HepG2 (cell line): ENCODE measurements around the gene CIBAR2. TPM values are rescaled to one million over a fixed set of nuclear protein-coding genes. Genes with fewer than 3 reads are reported as not detected.

ENCODE experiments used
- CC2D1A ChIP-seq: sonication (generic); formaldehyde crosslinking; IDR thresholded peaks from 2 replicates; pipeline ENCODE4 v1.8.1; 2023; ENCODE audit warnings: mild to moderate bottlenecking, missing genetic modification reagents
- DNMT1 ChIP-seq: sonication (generic); formaldehyde crosslinking; IDR thresholded peaks from 2 replicates; pipeline ENCODE4 v1.5.1; 2020; ENCODE audit warnings: mild to moderate bottlenecking, missing genetic modification reagents
- GATAD1 ChIP-seq: IDR thresholded peaks from 2 replicates; pipeline ENCODE4 v1.6.1; 2016; ENCODE audit warnings: missing genetic modification reagents, missing compliant biosample characterization
- HNF4G ChIP-seq, 2 experiments: sonication (generic) in 1 of 2; formaldehyde crosslinking in 1 of 2; IDR thresholded peaks; 2 replicates each; pipeline versions ENCODE4 v1.4.0 to v1.6.1; 2011 to 2020; ENCODE audit warnings: borderline replicate concordance in 2 of 2, low read depth in 2 of 2, mild to moderate bottlenecking in 2 of 2, low read length in 1 of 2, missing genetic modification reagents in 1 of 2, moderate library complexity in 1 of 2
- IKZF1 ChIP-seq: fragments of 450-650 bp; IDR thresholded peaks from 2 replicates; pipeline ENCODE4 v1.7.1; 2016
- IKZF4 ChIP-seq: sonication (generic); formaldehyde crosslinking; IDR thresholded peaks from 2 replicates; pipeline ENCODE4 v1.5.1; 2020; ENCODE audit warnings: borderline replicate concordance, mild to moderate bottlenecking, low read depth, missing genetic modification reagents; ENCODE audit errors: not compliant biosample characterization
- KDM3A ChIP-seq: IDR thresholded peaks from 2 replicates; pipeline ENCODE4 v1.6.1; 2018; ENCODE audit warnings: low read depth, missing compliant biosample characterization
- MXD4 ChIP-seq: IDR thresholded peaks from 2 replicates; pipeline ENCODE4 v1.6.1; 2016; ENCODE audit warnings: mild to moderate bottlenecking, missing biosample characterization, missing genetic modification reagents
- NFIB ChIP-seq: sonication (generic); formaldehyde crosslinking; IDR thresholded peaks from 2 replicates; pipeline ENCODE4 v1.9.0; 2021; ENCODE audit warnings: missing genetic modification reagents, mild to moderate bottlenecking, borderline replicate concordance
- NONO ChIP-seq, 2 experiments: fragments of 450-650 bp in 1 of 2; sonication (generic) in 1 of 2; formaldehyde crosslinking in 1 of 2; IDR thresholded peaks in 1 of 2; conservative IDR thresholded peaks in 1 of 2; 2 replicates each; pipeline versions ENCODE4 v1.6.1 to v1.8.0; 2017 to 2022; ENCODE audit warnings: mild to moderate bottlenecking in 1 of 2, missing genetic modification reagents in 1 of 2, moderate library complexity in 1 of 2
- PITX1 ChIP-seq: sonication (generic); formaldehyde crosslinking; IDR thresholded peaks from 2 replicates; pipeline ENCODE4 v1.5.1; 2020; ENCODE audit warnings: mild to moderate bottlenecking, missing genetic modification reagents
- RAD21 ChIP-seq: fragments of 450-650 bp; formaldehyde crosslinking; IDR thresholded peaks from 2 replicates; pipeline ENCODE4 v1.5.0; 2020; ENCODE audit warnings: mild to moderate bottlenecking
- RARG ChIP-seq: sonication (generic); formaldehyde crosslinking; IDR thresholded peaks from 2 replicates; pipeline ENCODE4 v1.4.0; 2020; ENCODE audit warnings: low read depth, mild to moderate bottlenecking, missing genetic modification reagents
- SYNCRIP ChIP-seq: fragments of 200-400 bp; formaldehyde crosslinking; IDR thresholded peaks from 2 replicates; pipeline ENCODE4 v1.6.1; 2018; ENCODE audit warnings: mild to moderate bottlenecking, low read depth, low read length; ENCODE audit not compliant: insufficient read depth
- TAF1 ChIP-seq: sonication (generic); formaldehyde crosslinking; IDR thresholded peaks from 2 replicates; pipeline ENCODE4 v1.4.0; 2020; ENCODE audit warnings: missing genetic modification reagents
- TOE1 ChIP-seq: sonication (generic); formaldehyde crosslinking; IDR thresholded peaks from 2 replicates; pipeline ENCODE4 v1.4.0; 2020; ENCODE audit warnings: mild to moderate bottlenecking, missing genetic modification reagents
- TOPORS ChIP-seq: sonication (generic); formaldehyde crosslinking; IDR thresholded peaks from 2 replicates; pipeline ENCODE4 v1.8.0; 2023; ENCODE audit warnings: mild to moderate bottlenecking, missing genetic modification reagents
- ZBTB20 ChIP-seq: sonication (generic); formaldehyde crosslinking; IDR thresholded peaks from 2 replicates; pipeline ENCODE4 v1.8.1; 2023; ENCODE audit warnings: missing genetic modification reagents, low read depth, mild to moderate bottlenecking, borderline replicate concordance
- ZNF101 ChIP-seq: sonication (generic); formaldehyde crosslinking; IDR thresholded peaks from 2 replicates; pipeline ENCODE4 v1.4.0; 2020; ENCODE audit warnings: mild to moderate bottlenecking, low read depth, missing genetic modification reagents, borderline replicate concordance
- ZNF367 ChIP-seq: sonication (generic); formaldehyde crosslinking; IDR thresholded peaks from 2 replicates; pipeline ENCODE4 v1.4.0; 2020; ENCODE audit warnings: missing genetic modification reagents, borderline replicate concordance
- ZNF44 ChIP-seq: sonication (generic); formaldehyde crosslinking; IDR thresholded peaks from 2 replicates; pipeline ENCODE4 v1.5.1; 2020; ENCODE audit warnings: mild to moderate bottlenecking, missing genetic modification reagents
- ZNF652 ChIP-seq: IDR thresholded peaks from 2 replicates; pipeline ENCODE4 v1.6.1; 2016; ENCODE audit warnings: low read depth, borderline replicate concordance
- ZNF788 ChIP-seq: sonication (generic); formaldehyde crosslinking; IDR thresholded peaks from 2 replicates; pipeline ENCODE4 v1.5.0; 2020; ENCODE audit warnings: mild to moderate bottlenecking, missing genetic modification reagents, borderline replicate concordance
- polyA plus RNA-seq, 8 experiments: library from polyadenylated mRNA; depleted of rRNA in 3 of 8; stranded (reverse) in 7 of 8; unstranded in 1 of 8; fragments of >200 nt; fragmentation: Illumina TruSeq in 4 of 8; extraction: Trizol in 4 of 8; gene quantifications; 2 replicates each; pipeline versions ENCODE4 v1.2.1 to v1.2.3, GENCODE V29; 2011 to 2016; ENCODE audit warnings: low read depth in 4 of 8, missing spikeins in 1 of 8, mixed read lengths in 1 of 8; ENCODE audit not compliant: insufficient read depth in 1 of 8
- total RNA-seq, 5 experiments: library from RNA; depleted of rRNA; stranded (reverse); fragments of >200 nt; fragmentation: Illumina TruSeq; extraction: Trizol; gene quantifications; 2 replicates each; pipeline ENCODE4 v1.2.3, GENCODE V29; 2016; ENCODE audit warnings: low read depth in 1 of 5
- TF ChIP-seq, protein P1 (sequence below): sonication (generic); formaldehyde crosslinking; conservative IDR thresholded peaks from 2 replicates; pipeline ENCODE4 v1.8.0; 2022; ENCODE audit warnings: low read depth, missing genetic modification reagents
- TF ChIP-seq, protein P2 (sequence below): sonication (generic); formaldehyde crosslinking; conservative IDR thresholded peaks from 2 replicates; pipeline ENCODE4 v1.4.0; 2020; ENCODE audit warnings: missing genetic modification reagents
- TF ChIP-seq, protein P3 (sequence below): sonication (generic); formaldehyde crosslinking; IDR thresholded peaks from 2 replicates; pipeline ENCODE4 v1.4.0; 2020; ENCODE audit warnings: missing genetic modification reagents

The CIBAR2 gene
- total and polyA plus RNA-seq, 2 of the 13 experiments (the other 11 are each of a cell fraction or from before 2014, with no cell fraction given) = not detected

DNA sequence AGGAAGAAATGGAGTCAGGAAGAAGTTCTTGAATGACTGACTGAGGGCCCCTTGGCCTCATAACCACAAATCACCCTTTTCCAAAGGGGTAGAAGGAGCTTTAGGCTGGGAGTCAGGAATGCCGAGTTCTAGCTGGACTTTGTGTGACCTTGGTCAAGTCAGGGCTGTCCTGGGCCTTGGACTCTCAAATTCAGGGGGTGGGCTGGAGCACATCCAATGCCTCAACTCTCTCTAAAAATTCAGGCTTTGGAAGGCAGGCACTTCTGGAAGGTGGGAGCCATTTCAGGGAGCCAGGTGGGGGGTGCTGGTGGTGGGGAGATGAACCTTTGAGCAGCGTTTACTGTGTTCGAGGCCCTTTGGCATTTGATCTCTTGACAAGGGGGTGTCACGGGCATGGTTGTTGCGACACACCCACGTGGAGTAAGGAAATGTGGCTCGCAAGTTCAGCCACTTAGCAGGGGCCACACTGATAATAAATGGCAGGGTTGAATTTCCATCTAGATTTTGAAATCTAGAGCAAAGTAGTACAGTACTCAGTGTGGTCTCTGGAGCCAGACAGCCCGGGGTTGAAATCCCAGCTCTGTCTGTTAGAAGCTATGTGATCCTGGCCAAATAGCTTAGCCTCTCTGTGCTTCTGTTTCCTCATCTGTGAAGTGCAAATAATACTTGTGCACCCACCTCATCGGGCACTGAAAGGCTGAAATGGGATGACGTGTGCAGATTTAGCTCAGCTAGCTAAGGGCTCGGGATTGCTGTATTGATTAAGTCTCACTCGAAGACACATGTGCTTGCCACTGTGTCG lies 47.1 kb upstream of the CIBAR2 start (continued):
- TF ChIP-seq PITX1 (CRISPR knock-in tag) = peak; percentile 78
- TF ChIP-seq, protein P1, sequence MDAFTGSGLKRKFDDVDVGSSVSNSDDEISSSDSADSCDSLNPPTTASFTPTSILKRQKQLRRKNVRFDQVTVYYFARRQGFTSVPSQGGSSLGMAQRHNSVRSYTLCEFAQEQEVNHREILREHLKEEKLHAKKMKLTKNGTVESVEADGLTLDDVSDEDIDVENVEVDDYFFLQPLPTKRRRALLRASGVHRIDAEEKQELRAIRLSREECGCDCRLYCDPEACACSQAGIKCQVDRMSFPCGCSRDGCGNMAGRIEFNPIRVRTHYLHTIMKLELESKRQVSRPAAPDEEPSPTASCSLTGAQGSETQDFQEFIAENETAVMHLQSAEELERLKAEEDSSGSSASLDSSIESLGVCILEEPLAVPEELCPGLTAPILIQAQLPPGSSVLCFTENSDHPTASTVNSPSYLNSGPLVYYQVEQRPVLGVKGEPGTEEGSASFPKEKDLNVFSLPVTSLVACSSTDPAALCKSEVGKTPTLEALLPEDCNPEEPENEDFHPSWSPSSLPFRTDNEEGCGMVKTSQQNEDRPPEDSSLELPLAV (CRISPR knock-in tag) = no peak
- TF ChIP-seq HNF4G (IDR thresholded peaks at IDR 0.05; ENCODE audit: borderline replicate concordance, low read depth, low read length) = peak; percentile 96
- peak; percentile 86; the same call in 1 of the 2 replicates for TF ChIP-seq HNF4G (CRISPR knock-in tag; IDR thresholded peaks at IDR 0.05; ENCODE audit: borderline replicate concordance, low read depth)
- TF ChIP-seq IKZF4 = peak; percentile 65
- TF ChIP-seq NONO (IDR thresholded peaks at IDR 0.05) = no peak
- TF ChIP-seq NONO (CRISPR knock-in tag; conservative IDR thresholded peaks at IDR 0.05) = peak; percentile 52
- 0 out of 2 replicates have a peak, but pooled peaks have one; percentile 49 for TF ChIP-seq RARG (CRISPR knock-in tag)
- 0 out of 2 replicates have a peak, but pooled peaks have one; percentile 28 for TF ChIP-seq ZNF44 (CRISPR knock-in tag)
- TF ChIP-seq NFIB (CRISPR knock-in tag) = no peak
- TF ChIP-seq SYNCRIP = no peak
- no peak for TF ChIP-seq TOE1
- no peak for TF ChIP-seq ZNF101 (CRISPR knock-in tag)
- TF ChIP-seq MXD4 (CRISPR knock-in tag) = peak; percentile 84; the same call in 1 of the 2 replicates
- TF ChIP-seq CC2D1A (CRISPR knock-in tag) = no peak
- no peak for TF ChIP-seq KDM3A
- TF ChIP-seq, protein P2, sequence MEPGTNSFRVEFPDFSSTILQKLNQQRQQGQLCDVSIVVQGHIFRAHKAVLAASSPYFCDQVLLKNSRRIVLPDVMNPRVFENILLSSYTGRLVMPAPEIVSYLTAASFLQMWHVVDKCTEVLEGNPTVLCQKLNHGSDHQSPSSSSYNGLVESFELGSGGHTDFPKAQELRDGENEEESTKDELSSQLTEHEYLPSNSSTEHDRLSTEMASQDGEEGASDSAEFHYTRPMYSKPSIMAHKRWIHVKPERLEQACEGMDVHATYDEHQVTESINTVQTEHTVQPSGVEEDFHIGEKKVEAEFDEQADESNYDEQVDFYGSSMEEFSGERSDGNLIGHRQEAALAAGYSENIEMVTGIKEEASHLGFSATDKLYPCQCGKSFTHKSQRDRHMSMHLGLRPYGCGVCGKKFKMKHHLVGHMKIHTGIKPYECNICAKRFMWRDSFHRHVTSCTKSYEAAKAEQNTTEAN (CRISPR knock-in tag) = peak; percentile 55
- no peak; the same call in 1 of the 2 replicates for TF ChIP-seq TAF1
- TF ChIP-seq IKZF1 = no peak
- TF ChIP-seq TOPORS = peak; percentile 6; the same call in 1 of the 2 replicates
- TF ChIP-seq, protein P3, sequence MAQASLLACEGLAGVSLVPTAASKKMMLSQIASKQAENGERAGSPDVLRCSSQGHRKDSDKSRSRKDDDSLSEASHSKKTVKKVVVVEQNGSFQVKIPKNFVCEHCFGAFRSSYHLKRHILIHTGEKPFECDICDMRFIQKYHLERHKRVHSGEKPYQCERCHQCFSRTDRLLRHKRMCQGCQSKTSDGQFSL (CRISPR knock-in tag) = peak; percentile 96
- peak; percentile 32; the same call in 1 of the 2 replicates for TF ChIP-seq RAD21
- TF ChIP-seq ZBTB20 (CRISPR knock-in tag) = no peak
- peak; percentile 89; the same call in 1 of the 2 replicates for TF ChIP-seq ZNF788 (CRISPR knock-in tag)
- no peak for TF ChIP-seq GATAD1 (CRISPR knock-in tag)
- no peak for TF ChIP-seq DNMT1
- TF ChIP-seq ZNF652 (CRISPR knock-in tag) = no peak
- TF ChIP-seq ZNF367 (CRISPR knock-in tag) = no peak
